Retina (tissue), 1 donor: ENCODE measurements around the gene STH.
"Not testable (repeated sequence)": the region's sequence is repeated elsewhere in the genome, so short reads cannot be mapped to it uniquely, and the experiment has no call there.

Experiments
- DNase-seq: peaks from one replicate; pipeline ENCODE4 v3.0.0-alpha.2; 2016

Gene STH

DNA sequence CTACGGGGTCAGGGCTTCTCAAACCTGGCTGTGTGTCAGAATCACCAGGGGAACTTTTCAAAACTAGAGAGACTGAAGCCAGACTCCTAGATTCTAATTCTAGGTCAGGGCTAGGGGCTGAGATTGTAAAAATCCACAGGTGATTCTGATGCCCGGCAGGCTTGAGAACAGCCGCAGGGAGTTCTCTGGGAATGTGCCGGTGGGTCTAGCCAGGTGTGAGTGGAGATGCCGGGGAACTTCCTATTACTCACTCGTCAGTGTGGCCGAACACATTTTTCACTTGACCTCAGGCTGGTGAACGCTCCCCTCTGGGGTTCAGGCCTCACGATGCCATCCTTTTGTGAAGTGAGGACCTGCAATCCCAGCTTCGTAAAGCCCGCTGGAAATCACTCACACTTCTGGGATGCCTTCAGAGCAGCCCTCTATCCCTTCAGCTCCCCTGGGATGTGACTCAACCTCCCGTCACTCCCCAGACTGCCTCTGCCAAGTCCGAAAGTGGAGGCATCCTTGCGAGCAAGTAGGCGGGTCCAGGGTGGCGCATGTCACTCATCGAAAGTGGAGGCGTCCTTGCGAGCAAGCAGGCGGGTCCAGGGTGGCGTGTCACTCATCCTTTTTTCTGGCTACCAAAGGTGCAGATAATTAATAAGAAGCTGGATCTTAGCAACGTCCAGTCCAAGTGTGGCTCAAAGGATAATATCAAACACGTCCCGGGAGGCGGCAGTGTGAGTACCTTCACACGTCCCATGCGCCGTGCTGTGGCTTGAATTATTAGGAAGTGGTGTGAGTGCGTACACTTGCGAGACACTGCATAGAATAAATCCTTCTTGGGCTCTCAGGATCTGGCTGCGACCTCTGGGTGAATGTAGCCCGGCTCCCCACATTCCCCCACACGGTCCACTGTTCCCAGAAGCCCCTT lies 10.9 kb downstream of the STH start:
- DNase-seq = no peak

DNA sequence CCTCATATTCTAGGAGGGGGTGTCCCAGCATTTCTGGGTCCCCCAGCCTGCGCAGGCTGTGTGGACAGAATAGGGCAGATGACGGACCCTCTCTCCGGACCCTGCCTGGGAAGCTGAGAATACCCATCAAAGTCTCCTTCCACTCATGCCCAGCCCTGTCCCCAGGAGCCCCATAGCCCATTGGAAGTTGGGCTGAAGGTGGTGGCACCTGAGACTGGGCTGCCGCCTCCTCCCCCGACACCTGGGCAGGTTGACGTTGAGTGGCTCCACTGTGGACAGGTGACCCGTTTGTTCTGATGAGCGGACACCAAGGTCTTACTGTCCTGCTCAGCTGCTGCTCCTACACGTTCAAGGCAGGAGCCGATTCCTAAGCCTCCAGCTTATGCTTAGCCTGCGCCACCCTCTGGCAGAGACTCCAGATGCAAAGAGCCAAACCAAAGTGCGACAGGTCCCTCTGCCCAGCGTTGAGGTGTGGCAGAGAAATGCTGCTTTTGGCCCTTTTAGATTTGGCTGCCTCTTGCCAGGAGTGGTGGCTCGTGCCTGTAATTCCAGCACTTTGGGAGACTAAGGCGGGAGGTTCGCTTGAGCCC lies 11.6 kb downstream of the STH start:
- no peak for DNase-seq

DNA sequence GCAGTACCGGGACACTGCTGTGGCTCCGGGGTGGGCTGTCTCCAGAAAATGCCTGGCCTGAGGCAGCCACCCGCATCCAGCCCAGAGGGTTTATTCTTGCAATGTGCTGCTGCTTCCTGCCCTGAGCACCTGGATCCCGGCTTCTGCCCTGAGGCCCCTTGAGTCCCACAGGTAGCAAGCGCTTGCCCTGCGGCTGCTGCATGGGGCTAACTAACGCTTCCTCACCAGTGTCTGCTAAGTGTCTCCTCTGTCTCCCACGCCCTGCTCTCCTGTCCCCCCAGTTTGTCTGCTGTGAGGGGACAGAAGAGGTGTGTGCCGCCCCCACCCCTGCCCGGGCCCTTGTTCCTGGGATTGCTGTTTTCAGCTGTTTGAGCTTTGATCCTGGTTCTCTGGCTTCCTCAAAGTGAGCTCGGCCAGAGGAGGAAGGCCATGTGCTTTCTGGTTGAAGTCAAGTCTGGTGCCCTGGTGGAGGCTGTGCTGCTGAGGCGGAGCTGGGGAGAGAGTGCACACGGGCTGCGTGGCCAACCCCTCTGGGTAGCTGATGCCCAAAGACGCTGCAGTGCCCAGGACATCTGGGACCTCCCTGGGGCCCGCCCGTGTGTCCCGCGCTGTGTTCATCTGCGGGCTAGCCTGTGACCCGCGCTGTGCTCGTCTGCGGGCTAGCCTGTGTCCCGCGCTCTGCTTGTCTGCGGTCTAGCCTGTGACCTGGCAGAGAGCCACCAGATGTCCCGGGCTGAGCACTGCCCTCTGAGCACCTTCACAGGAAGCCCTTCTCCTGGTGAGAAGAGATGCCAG lies 12.9 kb downstream of the STH start:
- DNase-seq = no peak

DNA sequence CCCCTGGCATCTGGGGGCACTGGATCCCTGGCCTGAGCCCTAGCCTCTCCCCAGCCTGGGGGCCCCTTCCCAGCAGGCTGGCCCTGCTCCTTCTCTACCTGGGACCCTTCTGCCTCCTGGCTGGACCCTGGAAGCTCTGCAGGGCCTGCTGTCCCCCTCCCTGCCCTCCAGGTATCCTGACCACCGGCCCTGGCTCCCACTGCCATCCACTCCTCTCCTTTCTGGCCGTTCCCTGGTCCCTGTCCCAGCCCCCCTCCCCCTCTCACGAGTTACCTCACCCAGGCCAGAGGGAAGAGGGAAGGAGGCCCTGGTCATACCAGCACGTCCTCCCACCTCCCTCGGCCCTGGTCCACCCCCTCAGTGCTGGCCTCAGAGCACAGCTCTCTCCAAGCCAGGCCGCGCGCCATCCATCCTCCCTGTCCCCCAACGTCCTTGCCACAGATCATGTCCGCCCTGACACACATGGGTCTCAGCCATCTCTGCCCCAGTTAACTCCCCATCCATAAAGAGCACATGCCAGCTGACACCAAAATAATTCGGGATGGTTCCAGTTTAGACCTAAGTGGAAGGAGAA lies 13.5 kb downstream of the STH start:
- no peak for DNase-seq

DNA sequence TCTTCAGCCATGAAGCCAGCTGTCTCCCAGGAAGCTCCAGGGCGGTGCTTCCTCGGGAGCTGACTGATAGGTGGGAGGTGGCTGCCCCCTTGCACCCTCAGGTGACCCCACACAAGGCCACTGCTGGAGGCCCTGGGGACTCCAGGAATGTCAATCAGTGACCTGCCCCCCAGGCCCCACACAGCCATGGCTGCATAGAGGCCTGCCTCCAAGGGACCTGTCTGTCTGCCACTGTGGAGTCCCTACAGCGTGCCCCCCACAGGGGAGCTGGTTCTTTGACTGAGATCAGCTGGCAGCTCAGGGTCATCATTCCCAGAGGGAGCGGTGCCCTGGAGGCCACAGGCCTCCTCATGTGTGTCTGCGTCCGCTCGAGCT lies 14.1 kb downstream of the STH start:
- no peak for DNase-seq

DNA sequence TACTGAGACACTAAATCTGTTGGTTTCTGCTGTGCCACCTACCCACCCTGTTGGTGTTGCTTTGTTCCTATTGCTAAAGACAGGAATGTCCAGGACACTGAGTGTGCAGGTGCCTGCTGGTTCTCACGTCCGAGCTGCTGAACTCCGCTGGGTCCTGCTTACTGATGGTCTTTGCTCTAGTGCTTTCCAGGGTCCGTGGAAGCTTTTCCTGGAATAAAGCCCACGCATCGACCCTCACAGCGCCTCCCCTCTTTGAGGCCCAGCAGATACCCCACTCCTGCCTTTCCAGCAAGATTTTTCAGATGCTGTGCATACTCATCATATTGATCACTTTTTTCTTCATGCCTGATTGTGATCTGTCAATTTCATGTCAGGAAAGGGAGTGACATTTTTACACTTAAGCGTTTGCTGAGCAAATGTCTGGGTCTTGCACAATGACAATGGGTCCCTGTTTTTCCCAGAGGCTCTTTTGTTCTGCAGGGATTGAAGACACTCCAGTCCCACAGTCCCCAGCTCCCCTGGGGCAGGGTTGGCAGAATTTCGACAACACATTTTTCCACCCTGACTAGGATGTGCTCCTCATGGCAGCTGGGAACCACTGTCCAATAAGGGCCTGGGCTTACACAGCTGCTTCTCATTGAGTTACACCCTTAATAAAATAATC lies 14.6 kb downstream of the STH start:
- peak; percentile 67 for DNase-seq

DNA sequence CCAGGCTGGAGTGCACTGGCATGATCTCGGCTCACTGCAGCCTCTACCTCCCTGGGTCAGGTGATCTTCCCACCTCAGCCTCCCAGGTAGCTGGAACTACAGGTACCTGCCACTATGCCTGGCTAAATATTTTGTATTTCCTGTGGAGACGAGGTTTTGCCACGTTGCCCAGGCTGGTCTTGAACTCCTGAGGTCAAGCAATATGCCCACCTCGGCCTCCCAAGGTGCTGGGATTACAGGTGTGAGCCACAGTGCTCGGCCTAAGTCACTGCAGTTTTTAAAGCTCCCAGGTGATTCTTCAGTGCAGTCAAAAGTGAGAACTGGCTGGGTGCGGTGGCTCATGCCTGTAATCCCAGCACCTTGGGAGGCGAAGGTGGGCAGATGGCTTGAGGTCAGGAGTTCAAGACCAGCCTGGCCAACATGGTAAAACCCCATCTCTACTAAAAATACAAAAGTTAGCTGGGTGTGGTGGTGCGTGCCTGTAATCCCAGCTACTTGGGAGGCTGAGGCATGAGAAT lies 20.4 kb downstream of the STH start:
- not testable (repeated sequence) for DNase-seq

DNA sequence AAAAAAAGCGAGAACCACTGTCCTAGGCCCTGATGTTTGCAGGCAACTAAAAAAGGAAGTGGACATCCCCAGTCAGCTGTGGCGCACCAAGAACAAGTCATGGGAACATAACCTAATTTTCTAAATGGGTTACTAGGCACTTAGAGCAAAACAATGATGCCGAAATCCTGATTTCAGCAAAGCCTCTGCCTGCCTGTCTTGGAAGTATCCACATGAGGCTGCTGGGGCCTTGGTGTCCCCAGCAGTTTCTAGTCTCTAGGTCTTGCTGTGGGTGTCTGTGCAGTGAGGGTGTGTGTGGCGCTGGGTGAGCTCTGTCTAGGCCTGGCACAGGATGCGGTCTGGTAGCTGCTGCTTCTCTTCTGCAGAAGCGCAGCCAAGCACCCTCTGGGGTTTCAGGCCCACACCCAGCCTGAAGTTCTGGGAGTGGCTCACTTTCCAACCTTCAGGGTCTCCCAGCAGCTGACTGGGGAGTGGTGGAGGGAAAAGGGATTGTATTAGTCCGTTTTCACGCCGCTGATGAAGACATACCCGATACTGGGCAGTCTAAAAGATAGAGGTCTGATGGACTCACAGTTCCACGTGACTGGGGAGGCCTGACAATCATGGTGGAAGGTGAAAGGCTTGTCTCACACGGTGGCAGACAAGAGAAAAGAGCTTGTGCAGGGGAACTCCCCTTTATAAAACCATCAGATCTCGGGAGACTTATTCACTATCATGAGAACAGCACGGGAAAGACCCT lies 21.1 kb downstream of the STH start:
- DNase-seq = no peak

DNA sequence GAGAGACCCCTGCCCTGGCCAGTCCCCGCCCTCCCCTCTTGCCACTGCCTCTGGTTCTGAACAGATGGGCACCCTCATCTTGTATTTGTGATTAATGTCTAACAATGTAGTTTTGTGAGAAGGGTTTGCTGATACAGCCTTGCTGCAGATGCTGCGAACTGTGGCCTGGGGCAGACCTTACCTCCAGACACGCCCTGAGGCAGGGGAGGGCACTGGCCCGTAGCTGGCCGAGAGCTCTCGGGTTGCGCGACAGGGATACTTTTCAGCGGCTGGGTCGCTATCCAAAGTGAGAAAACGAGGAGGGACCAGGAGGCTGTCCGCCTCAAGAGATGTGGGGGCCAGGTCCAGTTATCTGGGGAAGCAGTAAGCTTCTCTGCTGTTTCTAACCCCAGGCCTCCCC lies 21.9 kb downstream of the STH start:
- DNase-seq = no peak

DNA sequence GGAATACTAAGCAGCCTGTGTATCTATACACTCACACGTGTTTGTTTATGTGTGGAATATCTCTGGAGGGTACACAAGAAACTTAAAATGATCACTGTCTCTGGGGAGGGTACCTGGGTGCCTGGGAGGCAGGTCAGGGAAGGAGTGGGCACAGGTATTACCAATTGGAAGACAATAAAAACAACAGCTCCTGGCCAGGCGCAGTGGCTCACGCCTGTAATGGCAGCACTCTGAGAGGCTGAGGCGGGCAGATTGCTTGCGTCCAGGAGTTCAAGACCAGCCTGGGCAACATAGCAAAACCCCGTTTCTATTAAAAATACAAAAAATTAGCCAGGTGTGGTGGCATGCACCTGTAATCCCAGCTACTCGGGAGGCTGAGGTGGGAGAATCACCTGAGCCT lies 24.3 kb downstream of the STH start:
- not testable (repeated sequence) for DNase-seq

DNA sequence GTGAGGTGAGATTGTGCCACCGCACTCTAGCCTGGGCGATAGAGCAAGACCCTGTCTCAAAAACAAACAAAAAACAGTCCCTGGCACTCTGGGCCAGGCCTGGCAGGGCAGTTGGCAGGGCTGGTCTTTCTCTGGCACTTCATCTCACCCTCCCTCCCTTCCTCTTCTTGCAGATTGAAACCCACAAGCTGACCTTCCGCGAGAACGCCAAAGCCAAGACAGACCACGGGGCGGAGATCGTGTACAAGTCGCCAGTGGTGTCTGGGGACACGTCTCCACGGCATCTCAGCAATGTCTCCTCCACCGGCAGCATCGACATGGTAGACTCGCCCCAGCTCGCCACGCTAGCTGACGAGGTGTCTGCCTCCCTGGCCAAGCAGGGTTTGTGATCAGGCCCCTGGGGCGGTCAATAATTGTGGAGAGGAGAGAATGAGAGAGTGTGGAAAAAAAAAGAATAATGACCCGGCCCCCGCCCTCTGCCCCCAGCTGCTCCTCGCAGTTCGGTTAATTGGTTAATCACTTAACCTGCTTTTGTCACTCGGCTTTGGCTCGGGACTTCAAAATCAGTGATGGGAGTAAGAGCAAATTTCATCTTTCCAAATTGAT lies 24.8 kb downstream of the STH start:
- DNase-seq = peak; percentile 50

DNA sequence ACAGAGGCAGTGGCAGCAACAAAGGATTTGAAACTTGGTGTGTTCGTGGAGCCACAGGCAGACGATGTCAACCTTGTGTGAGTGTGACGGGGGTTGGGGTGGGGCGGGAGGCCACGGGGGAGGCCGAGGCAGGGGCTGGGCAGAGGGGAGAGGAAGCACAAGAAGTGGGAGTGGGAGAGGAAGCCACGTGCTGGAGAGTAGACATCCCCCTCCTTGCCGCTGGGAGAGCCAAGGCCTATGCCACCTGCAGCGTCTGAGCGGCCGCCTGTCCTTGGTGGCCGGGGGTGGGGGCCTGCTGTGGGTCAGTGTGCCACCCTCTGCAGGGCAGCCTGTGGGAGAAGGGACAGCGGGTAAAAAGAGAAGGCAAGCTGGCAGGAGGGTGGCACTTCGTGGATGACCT lies 25.5 kb downstream of the STH start:
- no peak for DNase-seq

DNA sequence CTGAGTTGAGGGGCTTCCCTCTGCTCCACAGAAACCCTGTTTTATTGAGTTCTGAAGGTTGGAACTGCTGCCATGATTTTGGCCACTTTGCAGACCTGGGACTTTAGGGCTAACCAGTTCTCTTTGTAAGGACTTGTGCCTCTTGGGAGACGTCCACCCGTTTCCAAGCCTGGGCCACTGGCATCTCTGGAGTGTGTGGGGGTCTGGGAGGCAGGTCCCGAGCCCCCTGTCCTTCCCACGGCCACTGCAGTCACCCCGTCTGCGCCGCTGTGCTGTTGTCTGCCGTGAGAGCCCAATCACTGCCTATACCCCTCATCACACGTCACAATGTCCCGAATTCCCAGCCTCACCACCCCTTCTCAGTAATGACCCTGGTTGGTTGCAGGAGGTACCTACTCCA lies 26.0 kb downstream of the STH start:
- no peak for DNase-seq

DNA sequence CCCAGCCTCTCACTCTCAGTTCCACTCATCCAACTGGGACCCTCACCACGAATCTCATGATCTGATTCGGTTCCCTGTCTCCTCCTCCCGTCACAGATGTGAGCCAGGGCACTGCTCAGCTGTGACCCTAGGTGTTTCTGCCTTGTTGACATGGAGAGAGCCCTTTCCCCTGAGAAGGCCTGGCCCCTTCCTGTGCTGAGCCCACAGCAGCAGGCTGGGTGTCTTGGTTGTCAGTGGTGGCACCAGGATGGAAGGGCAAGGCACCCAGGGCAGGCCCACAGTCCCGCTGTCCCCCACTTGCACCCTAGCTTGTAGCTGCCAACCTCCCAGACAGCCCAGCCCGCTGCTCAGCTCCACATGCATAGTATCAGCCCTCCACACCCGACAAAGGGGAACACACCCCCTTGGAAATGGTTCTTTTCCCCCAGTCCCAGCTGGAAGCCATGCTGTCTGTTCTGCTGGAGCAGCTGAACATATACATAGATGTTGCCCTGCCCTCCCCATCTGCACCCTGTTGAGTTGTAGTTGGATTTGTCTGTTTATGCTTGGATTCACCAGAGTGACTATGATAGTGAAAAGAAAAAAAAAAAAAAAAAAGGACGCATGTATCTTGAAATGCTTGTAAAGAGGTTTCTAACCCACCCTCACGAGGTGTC lies 26.6 kb downstream of the STH start:
- peak; percentile 35 for DNase-seq

DNA sequence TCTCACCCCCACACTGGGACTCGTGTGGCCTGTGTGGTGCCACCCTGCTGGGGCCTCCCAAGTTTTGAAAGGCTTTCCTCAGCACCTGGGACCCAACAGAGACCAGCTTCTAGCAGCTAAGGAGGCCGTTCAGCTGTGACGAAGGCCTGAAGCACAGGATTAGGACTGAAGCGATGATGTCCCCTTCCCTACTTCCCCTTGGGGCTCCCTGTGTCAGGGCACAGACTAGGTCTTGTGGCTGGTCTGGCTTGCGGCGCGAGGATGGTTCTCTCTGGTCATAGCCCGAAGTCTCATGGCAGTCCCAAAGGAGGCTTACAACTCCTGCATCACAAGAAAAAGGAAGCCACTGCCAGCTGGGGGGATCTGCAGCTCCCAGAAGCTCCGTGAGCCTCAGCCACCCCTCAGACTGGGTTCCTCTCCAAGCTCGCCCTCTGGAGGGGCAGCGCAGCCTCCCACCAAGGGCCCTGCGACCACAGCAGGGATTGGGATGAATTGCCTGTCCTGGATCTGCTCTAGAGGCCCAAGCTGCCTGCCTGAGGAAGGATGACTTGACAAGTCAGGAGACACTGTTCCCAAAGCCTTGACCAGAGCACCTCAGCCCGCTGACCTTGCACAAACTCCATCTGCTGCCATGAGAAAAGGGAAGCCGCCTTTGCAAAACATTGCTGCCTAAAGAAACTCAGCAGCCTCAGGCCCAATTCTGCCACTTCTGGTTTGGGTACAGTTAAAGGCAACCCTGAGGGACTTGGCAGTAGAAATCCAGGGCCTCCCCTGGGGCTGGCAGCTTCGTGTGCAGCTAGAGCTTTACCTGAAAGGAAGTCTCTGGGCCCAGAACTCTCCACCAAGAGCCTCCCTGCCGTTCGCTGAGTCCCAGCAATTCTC lies 27.4 kb downstream of the STH start:
- peak; percentile 38 for DNase-seq

DNA sequence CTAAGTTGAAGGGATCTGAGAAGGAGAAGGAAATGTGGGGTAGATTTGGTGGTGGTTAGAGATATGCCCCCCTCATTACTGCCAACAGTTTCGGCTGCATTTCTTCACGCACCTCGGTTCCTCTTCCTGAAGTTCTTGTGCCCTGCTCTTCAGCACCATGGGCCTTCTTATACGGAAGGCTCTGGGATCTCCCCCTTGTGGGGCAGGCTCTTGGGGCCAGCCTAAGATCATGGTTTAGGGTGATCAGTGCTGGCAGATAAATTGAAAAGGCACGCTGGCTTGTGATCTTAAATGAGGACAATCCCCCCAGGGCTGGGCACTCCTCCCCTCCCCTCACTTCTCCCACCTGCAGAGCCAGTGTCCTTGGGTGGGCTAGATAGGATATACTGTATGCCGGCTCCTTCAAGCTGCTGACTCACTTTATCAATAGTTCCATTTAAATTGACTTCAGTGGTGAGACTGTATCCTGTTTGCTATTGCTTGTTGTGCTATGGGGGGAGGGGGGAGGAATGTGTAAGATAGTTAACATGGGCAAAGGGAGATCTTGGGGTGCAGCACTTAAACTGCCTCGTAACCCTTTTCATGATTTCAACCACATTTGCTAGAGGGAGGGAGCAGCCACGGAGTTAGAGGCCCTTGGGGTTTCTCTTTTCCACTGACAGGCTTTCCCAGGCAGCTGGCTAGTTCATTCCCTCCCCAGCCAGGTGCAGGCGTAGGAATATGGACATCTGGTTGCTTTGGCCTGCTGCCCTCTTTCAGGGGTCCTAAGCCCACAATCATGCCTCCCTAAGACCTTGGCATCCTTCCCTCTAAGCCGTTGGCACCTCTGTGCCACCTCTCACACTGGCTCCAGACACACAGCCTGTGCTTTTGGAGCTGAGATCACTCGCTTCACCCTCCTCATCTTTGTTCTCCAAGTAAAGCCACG lies 28.3 kb downstream of the STH start:
- no peak for DNase-seq

DNA sequence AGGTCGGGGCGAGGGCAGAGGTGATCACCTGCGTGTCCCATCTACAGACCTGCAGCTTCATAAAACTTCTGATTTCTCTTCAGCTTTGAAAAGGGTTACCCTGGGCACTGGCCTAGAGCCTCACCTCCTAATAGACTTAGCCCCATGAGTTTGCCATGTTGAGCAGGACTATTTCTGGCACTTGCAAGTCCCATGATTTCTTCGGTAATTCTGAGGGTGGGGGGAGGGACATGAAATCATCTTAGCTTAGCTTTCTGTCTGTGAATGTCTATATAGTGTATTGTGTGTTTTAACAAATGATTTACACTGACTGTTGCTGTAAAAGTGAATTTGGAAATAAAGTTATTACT lies 28.9 kb downstream of the STH start:
- no peak for DNase-seq

DNA sequence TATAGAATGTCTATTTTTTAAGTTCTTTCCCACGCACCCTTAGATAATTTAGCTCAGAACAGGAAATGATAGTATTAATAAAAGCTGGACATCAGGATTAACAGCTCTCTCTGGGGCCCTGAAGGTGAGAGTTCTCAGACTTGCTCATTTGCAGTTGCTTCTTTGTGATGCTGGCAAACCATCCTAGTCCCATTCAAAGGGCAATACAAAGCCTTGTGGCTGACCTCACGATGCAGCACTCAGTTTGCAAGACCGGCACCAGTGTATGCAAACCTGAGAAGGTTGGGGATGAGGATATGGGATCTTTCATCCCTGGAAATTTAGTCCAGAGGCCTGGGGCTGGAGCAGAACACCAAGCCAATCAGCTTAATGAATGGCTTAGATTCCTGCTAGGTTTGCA lies 29.3 kb downstream of the STH start:
- DNase-seq = no peak
